A549 (cell line): ENCODE results near the gene NFIX. TPM values are rescaled to one million over a fixed set of nuclear protein-coding genes. Genes with fewer than 3 reads are reported as not detected.
A peak's percentile ranks its signal among the peaks of the same experiment; 100 is the strongest.

Source experiments
- ATAC-seq, 2 experiments: fragments of 200-7000 bp in 1 of 2; fragments of >200 bp in 1 of 2; cut with Nextera tagmentation in 1 of 2; cut with Tn5 transposase in 1 of 2; 3 replicates each; pipeline versions ENCODE4 v1.8.0 to v1.9.1; 2018 to 2020; ENCODE audit warnings: mild to moderate bottlenecking in 1 of 2, moderate library complexity in 1 of 2
- CTCF ChIA-PET: fragments of 300-600 bp; sonication (Branson Sonifier 250); formaldehyde crosslinking; extraction: SDS; loops from one replicate; lab custom pipeline; 2021; ENCODE audit warnings: antibody characterized with exemption, inconsistent platforms; lab: Yijun Ruan, JAX
- POLR2A ChIA-PET: fragments of 350-600 bp; formaldehyde crosslinking; extraction: SDS; loops from one replicate; lab custom pipeline; 2021; ENCODE audit warnings: antibody characterized with exemption, inconsistent platforms; lab: Yijun Ruan, JAX
- DNase-seq, 2 experiments: peaks; one replicate each; pipeline versions ENCODE4 v3.0.0 to v3.0.0-alpha.2; 2011 to 2016; ENCODE audit warnings: low read depth in 1 of 2, low spot score in 1 of 2
- FAIRE-seq: peaks from 2 replicates; lab custom pipeline; 2011; peaks lifted over from hg19 to GRCh38; lab: Jason Lieb, UNC
- H3K27ac ChIP-seq, 2 experiments: fragments of >200 bp; sonication (Bioruptor Twin); formaldehyde crosslinking; 3 replicates each; pipeline ENCODE4 v1.5.1; 2016 to 2017
- H3K4me1 ChIP-seq: fragments of >200 bp; sonication (Bioruptor Twin); formaldehyde crosslinking; 3 replicates; pipeline ENCODE4 v1.6.1; 2016
- H3K4me2 ChIP-seq: fragments of >200 bp; sonication (Bioruptor Twin); formaldehyde crosslinking; 3 replicates; pipeline ENCODE4 v1.6.1; 2016
- H3K4me3 ChIP-seq: fragments of >200 bp; sonication (Bioruptor Twin); formaldehyde crosslinking; 3 replicates; pipeline ENCODE4 v1.5.1; 2016
- H3K9me3 ChIP-seq: fragments of >200 bp; sonication (Bioruptor Twin); formaldehyde crosslinking; 3 replicates; pipeline ENCODE4 v1.6.1; 2016
- BCL3 ChIP-seq: fragments of >200 bp; sonication (Bioruptor Twin); formaldehyde crosslinking; IDR thresholded peaks from 3 replicates; pipeline ENCODE4 v1.6.1; 2016
- CBX2 ChIP-seq: fragments of 200-600 bp; sonication (generic); IDR thresholded peaks from 2 replicates; pipeline ENCODE4 v1.6.1; 2016; ENCODE audit warnings: low read depth, mild to moderate bottlenecking, borderline replicate concordance
- CHD2 ChIP-seq: fragments of 150-350 bp; IDR thresholded peaks from 2 replicates; pipeline ENCODE4 v1.6.1; 2014; ENCODE audit warnings: low read length; ENCODE audit not compliant: partially characterized antibody
- EHF ChIP-seq: fragments of 250-450 bp; sonication (Bioruptor Pico); IDR thresholded peaks from 2 replicates; pipeline ENCODE4 v1.5.0; 2020; ENCODE audit warnings: mild to moderate bottlenecking
- ELK1 ChIP-seq: fragments of 150-350 bp; IDR thresholded peaks from 2 replicates; pipeline ENCODE4 v1.6.1; 2014; ENCODE audit warnings: low read depth, mild to moderate bottlenecking, low read length
- EP300 ChIP-seq, 2 experiments: fragments of >200 bp; sonication (Bioruptor Twin); formaldehyde crosslinking; IDR thresholded peaks; 2 replicates in 1 of 2; 3 replicates in 1 of 2; pipeline ENCODE4 v1.6.1; 2016 to 2017
- FOSB ChIP-seq: fragments of 250-450 bp; sonication (Bioruptor Pico); IDR thresholded peaks from 2 replicates; pipeline ENCODE4 v1.5.0; 2020; ENCODE audit warnings: mild to moderate bottlenecking, moderate library complexity
- GATA3 ChIP-seq: IDR thresholded peaks from 2 replicates; pipeline ENCODE4 v1.6.1; 2012; ENCODE audit warnings: borderline replicate concordance
- HOXB13 ChIP-seq: fragments of 250-450 bp; sonication (Bioruptor Pico); IDR thresholded peaks from 2 replicates; pipeline ENCODE4 v1.5.0; 2020; ENCODE audit warnings: low read depth, mild to moderate bottlenecking, moderate library complexity
- HOXB5 ChIP-seq: fragments of 250-450 bp; sonication (Bioruptor Pico); IDR thresholded peaks from 2 replicates; pipeline ENCODE4 v1.5.0; 2020; ENCODE audit warnings: mild to moderate bottlenecking, moderate library complexity
- MAFK ChIP-seq: fragments of 450-650 bp; IDR thresholded peaks from 2 replicates; pipeline ENCODE4 v1.6.1; 2014; ENCODE audit not compliant: partially characterized antibody
- MAZ ChIP-seq: fragments of 150-350 bp; IDR thresholded peaks from 2 replicates; pipeline ENCODE4 v1.6.1; 2014; ENCODE audit warnings: antibody characterized with exemption, low read depth, low read length, borderline replicate concordance
- MYC ChIP-seq: IDR thresholded peaks from 2 replicates; pipeline ENCODE4 v1.6.1; 2012; ENCODE audit warnings: mild to moderate bottlenecking, inconsistent platforms, low read length, improper control_type of control experiment, borderline replicate concordance
- NR3C1 ChIP-seq: fragments of >200 bp; sonication (Bioruptor Twin); formaldehyde crosslinking; IDR thresholded peaks from 3 replicates; pipeline ENCODE4 v1.6.1; 2017
- RAD21 ChIP-seq, 2 experiments: fragments of >200 bp in 1 of 2; sonication (Bioruptor Twin) in 1 of 2; formaldehyde crosslinking in 1 of 2; IDR thresholded peaks in 1 of 2; conservative IDR thresholded peaks in 1 of 2; 2 replicates in 1 of 2; 3 replicates in 1 of 2; pipeline ENCODE4 v1.6.1; 2012 to 2018; ENCODE audit warnings: inconsistent platforms in 1 of 2
- RCOR1 ChIP-seq: fragments of 150-350 bp; IDR thresholded peaks from 2 replicates; pipeline ENCODE4 v1.6.1; 2014; ENCODE audit warnings: antibody characterized with exemption, low read length, low read depth
- RFX5 ChIP-seq: fragments of 450-650 bp; IDR thresholded peaks from 2 replicates; pipeline ENCODE4 v1.7.1; 2014; ENCODE audit warnings: antibody characterized with exemption, mild to moderate bottlenecking, moderate library complexity
- ZFP36 ChIP-seq: fragments of 450-650 bp; IDR thresholded peaks from 2 replicates; pipeline ENCODE4 v1.6.1; 2014; ENCODE audit warnings: borderline replicate concordance; ENCODE audit not compliant: partially characterized antibody
- WGBS: methylation state at CpG from one replicate; pipeline ENCODE4 v1.1.6; 2017; ENCODE audit errors: missing lambda C conversion rate; 5-methylcytosine and 5-hydroxymethylcytosine counted together
- polyA plus RNA-seq, 4 experiments: library from polyadenylated mRNA; depleted of rRNA in 3 of 4; stranded (reverse); fragments of >200 nt; fragmentation: RNase III in 1 of 4; extraction: RNeasy Plus Mini Kit Qiagen cat#74134 plus additional on column Dnase treatment in 1 of 4; gene quantifications; 2 replicates in 3 of 4; 3 replicates in 1 of 4; pipeline ENCODE4 v1.2.3, GENCODE V29; 2011 to 2017
- TF ChIP-seq, protein P1 (sequence below): IDR thresholded peaks from 2 replicates; pipeline ENCODE4 v1.6.1; 2012

Gene NFIX
- polyA plus RNA-seq, 2 of the 4 experiments (the other 2 are of a cell fraction) = 0.52 to 3.0 TPM

- H3K4me2 ChIP-seq = peak overlapping the region; percentile 81
- ATAC-seq (no peak), FAIRE-seq (no peak), DNase-seq (peak in 1 of 2 experiments; percentile 25)
- peak overlapping the region in 1 of 2 experiments; percentile 58; a peak in 3 of 6 replicates for H3K27ac ChIP-seq
- TF ChIP-seq HOXB13 = no peak
- TF ChIP-seq CBX2 = no peak
- no peak for TF ChIP-seq BCL3
- no peak for TF ChIP-seq ZFP36
- TF ChIP-seq, protein P1, sequence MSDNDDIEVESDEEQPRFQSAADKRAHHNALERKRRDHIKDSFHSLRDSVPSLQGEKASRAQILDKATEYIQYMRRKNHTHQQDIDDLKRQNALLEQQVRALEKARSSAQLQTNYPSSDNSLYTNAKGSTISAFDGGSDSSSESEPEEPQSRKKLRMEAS = 0 out of 2 replicates have a peak, but pooled peaks have one; percentile 23
- TF ChIP-seq, all 56 proteins: peak for 1
- ChIA-PET POLR2A (no interaction called here), CTCF (interaction anchor here (1.1 to 2.3 kb wide), 5 partner anchors 10 to 71 kb away, joined by 3 to 12 read pairs (median 5); no protein-coding TSS in a partner anchor)
- Histone ChIP-seq H3K9me3 (no peaks in the 10 kb centered on the region), H3K4me1 (peaks cover 19% of the 10 kb centered on the region), H3K4me3 (peak overlapping the region; percentile 36)
- WGBS = 54% methylated on average over 30 of the region's 30 CpGs
Observed at GRCh38 chr19:13022859-13023636, 27.8 kb downstream of the NFIX start.

DNA sequence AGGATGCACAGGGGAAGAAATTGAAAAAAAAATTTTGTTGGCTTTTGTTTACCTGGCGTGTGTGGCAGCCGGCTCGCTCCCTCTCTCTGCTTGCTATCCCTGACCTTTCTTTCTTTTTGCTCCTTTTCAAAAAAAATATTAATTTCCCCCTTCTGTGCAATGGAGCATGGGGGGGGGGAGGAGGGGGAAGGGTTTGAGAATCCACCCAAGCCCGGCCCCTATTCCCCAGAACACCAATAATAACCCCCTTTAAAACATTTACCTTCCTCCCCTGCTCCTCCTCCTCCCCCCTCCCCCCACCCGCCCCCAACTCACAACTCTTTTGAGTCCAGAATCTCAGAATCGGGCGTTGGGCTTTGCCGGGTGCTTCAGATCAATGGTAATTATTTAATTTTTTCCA is 28.4 kb downstream of the NFIX start:
- Histone ChIP-seq H3K4me2 (peak overlapping the region; percentile 81), H3K4me1 (peaks cover 19% of the 10 kb centered on the region), H3K9me3 (no peaks in the 10 kb centered on the region), H3K4me3 (peak overlapping the region; percentile 36), H3K27ac (peak overlapping the region in 1 of 2 experiments; percentile 58; a peak in 3 of 6 replicates)
- TF ChIP-seq ZFP36 (no peak), BCL3 (no peak), EHF (CRISPR knock-in tag) (no peak)
- no peak for ATAC-seq
- 52% methylated on average over 7 of the region's 8 CpGs for WGBS
- ChIA-PET POLR2A (no interaction called here), CTCF (interaction anchor here (1.2 kb wide), 1 partner anchor 10 kb away, joined by 3 read pairs; no protein-coding TSS in a partner anchor)
- DNase-seq = no peak
- FAIRE-seq = no peak

- TF ChIP-seq FOSB (CRISPR knock-in tag) (no peak), MYC (no peak), ELK1 (no peak), EHF (CRISPR knock-in tag) (no peak), MAFK (no peak), NR3C1 (no peak), RFX5 (no peak), RAD21 (conservative IDR thresholded peaks at IDR 0.05 in 1 of 2, IDR thresholded peaks at IDR 0.05 in 1 of 2) (no peak), GATA3 (no peak), HOXB13 (no peak), RCOR1 (no peak), MAZ (no peak), HOXB5 (no peak), CHD2 (no peak), EP300 (IDR thresholded peaks at IDR 0.05) (no peak)
- TF ChIP-seq, protein P1 = no peak
- ATAC-seq (no peak), DNase-seq (no peak), FAIRE-seq (no peak)
- H3K27ac ChIP-seq = no peak overlapping the region
- H3K4me3 ChIP-seq = no peak overlapping the region
- no peaks in the 10 kb centered on the region for H3K9me3 ChIP-seq
- ChIA-PET CTCF (interaction anchor here (1.2 kb wide), 1 partner anchor 9 kb away, joined by 3 read pairs; no protein-coding TSS in a partner anchor), POLR2A (no interaction called here)
- WGBS = 89% methylated on average over 37 of the region's 37 CpGs
- peak overlapping the region; percentile 81 for H3K4me2 ChIP-seq
- H3K4me1 ChIP-seq = peaks cover 19% of the 10 kb centered on the region
Observed at GRCh38 chr19:13024126-13024950, 29.1 kb downstream of the NFIX start.
